Glutamatergic neuron (in vitro differentiated cells): ENCODE measurements around the gene OPRL1. TPM values are rescaled to one million over a fixed set of nuclear protein-coding genes. Genes with fewer than 3 reads are reported as not detected.

ENCODE experiments used
- DNase-seq: peaks from one replicate; pipeline ENCODE4 v3.0.0; 2022
- H3K27ac Mint-ChIP-seq: one replicate; pipeline ENCODE4 v1.8.0; 2020; ENCODE audit warnings: mild to moderate bottlenecking, mixed read lengths, inconsistent platforms; ENCODE audit not compliant: unreplicated experiment
- H3K27me3 Mint-ChIP-seq: one replicate; pipeline ENCODE4 v1.8.0; 2020; ENCODE audit warnings: mild to moderate bottlenecking, moderate library complexity, mixed read lengths, inconsistent platforms; ENCODE audit not compliant: unreplicated experiment
- H3K36me3 Mint-ChIP-seq: one replicate; pipeline ENCODE4 v1.8.0; 2020; ENCODE audit warnings: mild to moderate bottlenecking, mixed read lengths, inconsistent platforms; ENCODE audit not compliant: unreplicated experiment
- H3K4me1 Mint-ChIP-seq: one replicate; pipeline ENCODE4 v1.8.0; 2020; ENCODE audit warnings: mild to moderate bottlenecking, low read depth, mixed read lengths, inconsistent platforms; ENCODE audit not compliant: unreplicated experiment
- H3K4me3 Mint-ChIP-seq: one replicate; pipeline ENCODE4 v1.8.0; 2020; ENCODE audit warnings: mild to moderate bottlenecking, mixed read lengths, inconsistent platforms; ENCODE audit not compliant: unreplicated experiment
- H3K9me3 Mint-ChIP-seq: one replicate; pipeline ENCODE4 v1.8.0; 2020; ENCODE audit warnings: mild to moderate bottlenecking, moderate library complexity, mixed read lengths, inconsistent platforms; ENCODE audit not compliant: unreplicated experiment
- CTCF ChIP-seq: fragments of 200-600 bp; sonication (generic); IDR thresholded peaks from one replicate; pipeline ENCODE4 v1.5.0; 2021; ENCODE audit not compliant: partially characterized antibody, unreplicated experiment
- total RNA-seq: library from RNA; stranded (reverse); fragmentation: NEBNext Ultra II Directional; extraction: Animal tissue kit (Norgen Biotek cat#: 25700); gene quantifications from one replicate; pipeline ENCODE4 v1.2.1, GENCODE V29; 2021; ENCODE audit not compliant: unreplicated experiment

Gene OPRL1
- total RNA-seq, 1 donor from 2014 or later = 2.9 TPM

GRCh38 chr20:64073476-64074183 lies 6.3 kb upstream of the OPRL1 start:
- Mint-ChIP-seq H3K36me3 (no peaks in the 10 kb centered on the region), H3K27me3 (no peaks in the 10 kb centered on the region), H3K9me3 (no peaks in the 10 kb centered on the region), H3K27ac (no peak overlapping the region), H3K4me3 (no peak overlapping the region), H3K4me1 (no peaks in the 10 kb centered on the region)
- DNase-seq = no peak
- TF ChIP-seq CTCF = no peak

- Mint-ChIP-seq H3K4me1 (no peaks in the 10 kb centered on the region), H3K27me3 (peaks cover 2% of the 10 kb centered on the region), H3K4me3 (no peak overlapping the region), H3K36me3 (no peaks in the 10 kb centered on the region), H3K9me3 (no peaks in the 10 kb centered on the region), H3K27ac (no peak overlapping the region)
- no peak for DNase-seq
- TF ChIP-seq CTCF = no peak
Observed at GRCh38 chr20:64074184-64074789, 5.6 kb upstream of the OPRL1 start.

GRCh38 chr20:64074963-64075362 lies 4.9 kb upstream of the OPRL1 start:
- Mint-ChIP-seq H3K27ac (no peak overlapping the region), H3K4me1 (no peaks in the 10 kb centered on the region), H3K9me3 (no peaks in the 10 kb centered on the region), H3K36me3 (no peaks in the 10 kb centered on the region), H3K4me3 (no peak overlapping the region), H3K27me3 (peaks cover 2% of the 10 kb centered on the region)
- DNase-seq = no peak
- TF ChIP-seq CTCF = no peak

- no peaks in the 10 kb centered on the region for H3K36me3 Mint-ChIP-seq
- no peaks in the 10 kb centered on the region for H3K9me3 Mint-ChIP-seq
- peaks cover 7% of the 10 kb centered on the region for H3K27me3 Mint-ChIP-seq
- no peak overlapping the region for H3K27ac Mint-ChIP-seq
- DNase-seq = no peak
- H3K4me3 Mint-ChIP-seq = no peak overlapping the region
- TF ChIP-seq CTCF = no peak
- H3K4me1 Mint-ChIP-seq = peaks cover 2% of the 10 kb centered on the region
Observed at GRCh38 chr20:64075556-64075955, 4.3 kb upstream of the OPRL1 start.

- Mint-ChIP-seq H3K36me3 (no peaks in the 10 kb centered on the region), H3K9me3 (peaks cover 2% of the 10 kb centered on the region), H3K4me1 (peaks cover 2% of the 10 kb centered on the region), H3K27ac (no peak overlapping the region), H3K4me3 (no peak overlapping the region), H3K27me3 (peaks cover 9% of the 10 kb centered on the region)
- DNase-seq = no peak
- no peak for TF ChIP-seq CTCF
Observed at GRCh38 chr20:64076061-64076997, 3.6 kb upstream of the OPRL1 start.
